Myocyte (in vitro differentiated cells): ENCODE measurements around the gene PPIB. TPM values are rescaled to one million over a fixed set of nuclear protein-coding genes. Genes with fewer than 3 reads are reported as not detected.
"Not testable (repeated sequence)": the region's sequence is repeated elsewhere in the genome, so short reads cannot be mapped to it uniquely, and the experiment has no call there.

Experiments
- DNase-seq: peaks from one replicate; pipeline ENCODE4 v3.0.0-alpha.2; 2012; ENCODE audit warnings: low read depth
- total RNA-seq: library from RNA; depleted of rRNA; stranded (reverse); fragments of >200 nt; gene quantifications from 2 replicates; pipeline ENCODE4 v1.2.3, GENCODE V29; 2014

PPIB gene
- total RNA-seq, 1 donor from 2014 or later = 241 TPM

GRCh38 chr15:64110950-64111678 is 51.7 kb downstream of the PPIB start:
- no peak for DNase-seq

DNA sequence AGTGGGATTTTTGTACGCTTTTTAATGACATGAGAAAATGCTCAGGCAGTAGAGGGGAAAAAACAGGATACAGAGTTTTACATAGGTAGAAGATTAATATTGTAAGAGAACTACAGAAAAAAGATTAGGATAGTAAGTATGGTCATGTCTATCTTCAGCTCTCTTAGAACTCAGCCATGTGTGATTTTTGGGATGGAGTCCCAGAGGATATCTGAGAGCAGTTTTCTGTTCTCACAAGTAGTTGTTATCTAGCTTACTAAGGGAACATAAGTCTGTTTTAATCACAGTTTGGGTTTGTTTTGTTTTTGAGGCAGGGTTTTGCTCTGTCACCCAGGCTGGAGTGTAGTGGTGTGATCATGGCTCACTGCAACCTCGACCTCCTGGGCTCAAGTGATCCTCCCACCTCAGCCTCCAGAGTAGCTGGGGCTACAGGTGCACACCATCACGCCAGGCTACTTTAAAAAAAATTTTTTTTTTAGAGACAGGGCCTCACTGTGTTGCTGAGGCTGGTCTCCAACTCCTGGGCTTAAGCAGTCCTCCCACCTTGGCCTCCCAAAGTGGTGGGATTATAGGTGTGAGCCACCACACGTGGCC is 52.6 kb downstream of the PPIB start:
- DNase-seq = not testable (repeated sequence)

DNA sequence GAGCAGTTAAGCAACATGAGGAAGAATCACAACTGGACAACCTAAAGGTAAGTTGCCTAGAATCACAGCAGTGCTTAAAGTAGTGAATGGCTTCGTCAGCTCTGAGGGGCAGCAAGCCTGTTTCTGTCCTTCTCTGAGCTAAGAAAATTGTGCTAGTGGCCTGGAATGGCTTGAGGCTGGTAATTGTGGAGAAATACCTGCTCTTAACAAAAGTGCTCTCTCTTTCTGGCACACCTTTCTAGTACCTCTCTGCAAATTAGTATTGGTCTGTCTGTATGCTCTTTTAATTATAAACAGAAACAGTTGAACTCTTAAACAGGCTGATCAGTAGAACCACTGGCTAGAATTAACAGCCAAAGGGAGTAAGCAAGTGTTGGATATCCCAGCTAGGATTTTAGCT is 55.5 kb downstream of the PPIB start:
- no peak for DNase-seq

Other genes with a start within 250 kb of the PPIB start
- gene DAPK2, start 116.5 kb downstream of the PPIB start, total RNA-seq = 0.21 and 0.53 TPM in 2 replicates
- 46.3 and 55.7 TPM in 2 replicates for gene CIAO2A, start 69.2 kb downstream of the PPIB start, total RNA-seq
- 24.4 and 27.8 TPM in 2 replicates for gene SNX1, start 67.0 kb downstream of the PPIB start, total RNA-seq
- 0.16 TPM in 1 of 2 replicates, not detected in the other for gene SNX22, start 11.3 kb downstream of the PPIB start, total RNA-seq
- gene CSNK1G1, start 193.2 kb upstream of the PPIB start, total RNA-seq = 19.3 and 22.1 TPM in 2 replicates
- 2.7 and 4.9 TPM in 2 replicates for gene PCLAF, start 218.4 kb upstream of the PPIB start, total RNA-seq
- 6.3 and 8.3 TPM in 2 replicates for gene TRIP4, start 224.8 kb upstream of the PPIB start, total RNA-seq